SKM-1 treated with dmso at 0.1 percent for 144 hours (cell line): ENCODE measurements around the gene CGNL1.

Source experiments
- DNase-seq: peaks from one replicate; lab custom pipeline; 2025; ENCODE audit not compliant: unreplicated experiment; lab: John Stamatoyannopoulos, UW

CGNL1 gene

GRCh38 chr15:57542505-57542817 lies 166.2 kb downstream of the CGNL1 start:
- DNase-seq: no peak

GRCh38 chr15:57544848-57545480 lies 168.7 kb downstream of the CGNL1 start:
- DNase-seq: no peak

GRCh38 chr15:57545995-57546394 lies 169.7 kb downstream of the CGNL1 start:
- DNase-seq: no peak

GRCh38 chr15:57547243-57547755 lies 171.0 kb downstream of the CGNL1 start:
- DNase-seq: no peak

GRCh38 chr15:57548351-57548750 lies 172.0 kb downstream of the CGNL1 start:
- no peak for DNase-seq

- DNase-seq: no peak
Observed at GRCh38 chr15:57548835-57549234, 172.5 kb downstream of the CGNL1 start.

GRCh38 chr15:57549935-57550334 lies 173.6 kb downstream of the CGNL1 start:
- DNase-seq: no peak

- DNase-seq: no peak
Observed at GRCh38 chr15:57550640-57551039, 174.3 kb downstream of the CGNL1 start.

- no peak for DNase-seq
Observed at GRCh38 chr15:57551715-57552677, 175.7 kb downstream of the CGNL1 start.

- DNase-seq: no peak
Observed at GRCh38 chr15:57552678-57553334, 176.5 kb downstream of the CGNL1 start.

GRCh38 chr15:57553526-57553925 lies 177.2 kb downstream of the CGNL1 start:
- DNase-seq: no peak

- DNase-seq: no peak
Observed at GRCh38 chr15:57554063-57554811, 177.9 kb downstream of the CGNL1 start.

- no peak for DNase-seq
Observed at GRCh38 chr15:57554812-57555179, 178.5 kb downstream of the CGNL1 start.

- no peak for DNase-seq
Observed at GRCh38 chr15:57555270-57555669, 179.0 kb downstream of the CGNL1 start.

- no peak for DNase-seq
Observed at GRCh38 chr15:57556040-57556439, 179.7 kb downstream of the CGNL1 start.

- DNase-seq: no peak
Observed at GRCh38 chr15:57557267-57557666, 181.0 kb downstream of the CGNL1 start.

- DNase-seq: no peak
Observed at GRCh38 chr15:57557810-57558209, 181.5 kb downstream of the CGNL1 start.

- peak; percentile 36 for DNase-seq
Observed at GRCh38 chr15:57559875-57560274, 183.6 kb downstream of the CGNL1 start.

GRCh38 chr15:57561041-57561711 lies 184.9 kb downstream of the CGNL1 start:
- peak; percentile 75 for DNase-seq

GRCh38 chr15:57562196-57562769 lies 186.0 kb downstream of the CGNL1 start:
- no peak for DNase-seq
